ENCODE measurements around the gene MUC4.
"Not testable (repeated sequence)": the region's sequence is repeated elsewhere in the genome, so short reads cannot be mapped to it uniquely, and the experiment has no call there.

MUC4 gene

DNA sequence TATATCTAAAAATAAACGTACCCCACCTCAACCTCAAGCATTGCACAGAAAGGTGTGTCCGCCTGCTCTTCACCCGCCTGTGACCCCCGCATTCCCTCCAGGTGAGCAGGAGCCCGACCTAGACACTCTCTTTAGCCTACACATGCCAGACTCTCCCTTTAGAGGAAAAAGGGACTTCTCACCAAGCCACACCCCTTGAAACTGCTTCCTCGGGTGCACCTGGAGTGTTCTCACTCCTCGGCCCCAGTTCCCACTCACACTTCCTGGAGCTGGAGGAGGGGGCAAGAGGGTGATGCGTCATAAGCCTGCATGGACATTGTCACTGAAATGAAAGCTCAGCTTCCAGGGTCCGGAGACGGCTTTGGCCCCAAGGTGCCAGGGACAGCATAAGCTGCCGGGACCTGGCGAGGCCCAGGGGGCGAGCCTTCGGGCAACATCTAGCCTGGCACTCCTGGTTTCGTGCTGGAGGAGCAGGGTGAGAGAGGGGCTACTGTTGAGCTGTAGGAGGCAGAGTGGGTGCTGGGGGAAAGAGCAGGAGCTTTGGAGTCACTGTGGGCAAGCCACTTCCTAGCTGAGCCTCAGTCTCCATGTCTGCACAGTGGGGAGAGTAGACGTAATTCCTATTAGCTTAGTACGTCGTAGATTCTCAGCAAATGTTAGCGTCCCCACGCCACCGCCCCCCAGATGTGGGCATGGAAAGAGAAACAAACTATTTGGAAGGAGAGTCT, 9.8 kb upstream of the MUC4 start:
- Histone ChIP-seq H3K9ac (ENCODE audit: low read length in 2 of 2) (no peak overlapping the region), H3K4me3 (ENCODE audit: low read length in 2 of 2) (no peak overlapping the region), H3K27ac (ENCODE audit: low read length) (no peak overlapping the region), H3K36me3 (ENCODE audit: control insufficient read depth in 2 of 2, insufficient read depth in 2 of 2, low read length in 2 of 2) (no peaks in the 10 kb centered on the region), H3K27me3 (ENCODE audit: control insufficient read depth in 1 of 2, insufficient read depth in 2 of 2, low read length in 2 of 2) (peaks cover 0 to 5% of the 10 kb centered on the region in 2 donors), H3K4me1 (ENCODE audit: control insufficient read depth, insufficient read depth, low read length) (no peaks in the 10 kb centered on the region), H3K9me3 (ENCODE audit: control insufficient read depth in 2 of 2, low read length in 2 of 2) (no peaks in the 10 kb centered on the region)

DNA sequence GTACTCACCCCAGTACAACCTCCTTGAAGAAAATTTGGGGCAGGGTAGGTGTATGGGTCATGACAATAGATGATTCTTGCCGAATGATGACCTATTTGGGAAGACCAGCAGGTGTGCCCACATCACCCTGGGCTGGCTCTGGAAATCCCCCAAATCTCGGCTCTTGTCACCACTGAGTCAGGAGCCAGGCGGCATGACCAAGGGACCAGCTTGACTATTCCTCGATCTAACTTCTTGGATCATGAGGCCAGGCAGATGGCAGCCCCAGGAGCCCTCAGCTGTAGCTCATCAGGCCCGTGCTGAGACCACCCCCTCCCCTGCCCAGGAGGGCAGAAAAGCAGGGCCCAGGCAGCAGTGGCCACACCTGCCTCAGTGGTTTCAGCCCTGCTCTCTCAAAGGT, 9.2 kb upstream of the MUC4 start:
- Histone ChIP-seq H3K27me3 (ENCODE audit: control insufficient read depth in 1 of 2, insufficient read depth in 2 of 2, low read length in 2 of 2) (peaks cover 0 to 5% of the 10 kb centered on the region in 2 donors), H3K4me1 (ENCODE audit: control insufficient read depth, insufficient read depth, low read length) (no peaks in the 10 kb centered on the region), H3K9ac (ENCODE audit: low read length in 2 of 2) (no peak overlapping the region)

DNA sequence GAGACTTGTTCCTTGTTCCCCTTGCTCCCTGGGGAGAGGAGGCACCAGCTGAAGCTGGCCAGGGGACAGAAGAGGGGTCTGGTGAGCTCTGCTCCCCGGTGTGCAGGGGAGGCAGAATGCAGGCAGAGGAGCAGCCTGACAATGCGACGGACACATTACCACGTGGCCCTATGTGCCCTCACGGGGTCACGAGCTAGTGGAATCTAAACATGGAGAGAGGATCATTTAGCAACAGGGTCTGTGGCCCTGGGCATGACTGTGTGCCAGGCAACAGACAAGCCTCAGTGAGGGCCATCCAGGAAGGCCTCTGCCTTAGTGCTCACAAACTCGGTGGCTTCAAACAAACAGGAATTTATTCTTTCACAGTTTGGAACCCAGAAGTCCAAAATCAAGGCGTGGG, 8.5 kb upstream of the MUC4 start:
- no peak overlapping the region for H3K4me3 ChIP-seq (ENCODE audit: low read length in 2 of 2)
- H3K36me3 ChIP-seq (ENCODE audit: control insufficient read depth in 2 of 2, insufficient read depth in 2 of 2, low read length in 2 of 2): no peaks in the 10 kb centered on the region
- H3K9me3 ChIP-seq (ENCODE audit: control insufficient read depth in 2 of 2, low read length in 2 of 2): no peaks in the 10 kb centered on the region
- no peak overlapping the region for H3K27ac ChIP-seq (ENCODE audit: low read length)
- H3K27me3 ChIP-seq (ENCODE audit: control insufficient read depth in 1 of 2, insufficient read depth in 2 of 2, low read length in 2 of 2): peaks cover 0 to 5% of the 10 kb centered on the region in 2 donors
- no peaks in the 10 kb centered on the region for H3K4me1 ChIP-seq (ENCODE audit: control insufficient read depth, insufficient read depth, low read length)
- no peak overlapping the region for H3K9ac ChIP-seq (ENCODE audit: low read length in 2 of 2)

More for the DNA sequence above, 9.2 kb upstream of the MUC4 start:
- no peaks in the 10 kb centered on the region for H3K9me3 ChIP-seq (ENCODE audit: control insufficient read depth in 2 of 2, low read length in 2 of 2)
- no peak overlapping the region for H3K27ac ChIP-seq (ENCODE audit: low read length)
- no peak overlapping the region for H3K4me3 ChIP-seq (ENCODE audit: low read length in 2 of 2)
- no peaks in the 10 kb centered on the region for H3K36me3 ChIP-seq (ENCODE audit: control insufficient read depth in 2 of 2, insufficient read depth in 2 of 2, low read length in 2 of 2)

DNA sequence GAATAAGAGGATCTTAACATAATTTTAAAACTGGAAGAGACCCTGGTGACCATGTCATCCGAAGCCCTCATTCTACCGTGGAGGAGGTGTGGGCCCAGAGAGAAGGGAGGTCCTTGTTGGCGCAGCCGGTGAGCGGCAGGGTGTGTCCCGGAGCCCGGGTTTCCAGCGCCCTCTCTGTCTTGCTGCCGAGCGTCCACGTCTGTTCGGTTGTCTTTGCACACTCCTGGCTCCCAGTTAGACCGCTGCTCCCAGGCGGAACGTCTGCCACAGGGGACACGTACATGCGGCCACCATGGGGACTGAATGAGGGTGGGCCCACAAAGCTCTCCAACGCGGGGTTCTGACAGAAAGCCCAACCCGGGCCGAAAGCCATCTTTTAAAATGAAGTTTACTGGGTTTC, 6.6 kb upstream of the MUC4 start:
- no peaks in the 10 kb centered on the region for H3K36me3 ChIP-seq (ENCODE audit: control insufficient read depth in 2 of 2, insufficient read depth in 2 of 2, low read length in 2 of 2)
- peaks cover 0 to 5% of the 10 kb centered on the region in 2 donors for H3K27me3 ChIP-seq (ENCODE audit: control insufficient read depth in 1 of 2, insufficient read depth in 2 of 2, low read length in 2 of 2)
- no peaks in the 10 kb centered on the region for H3K9me3 ChIP-seq (ENCODE audit: control insufficient read depth in 2 of 2, low read length in 2 of 2)
- no peak overlapping the region for H3K27ac ChIP-seq (ENCODE audit: low read length)
- H3K9ac ChIP-seq (ENCODE audit: low read length in 2 of 2): no peak overlapping the region
- H3K4me1 ChIP-seq (ENCODE audit: control insufficient read depth, insufficient read depth, low read length): no peaks in the 10 kb centered on the region
- no peak overlapping the region for H3K4me3 ChIP-seq (ENCODE audit: low read length in 2 of 2)

DNA sequence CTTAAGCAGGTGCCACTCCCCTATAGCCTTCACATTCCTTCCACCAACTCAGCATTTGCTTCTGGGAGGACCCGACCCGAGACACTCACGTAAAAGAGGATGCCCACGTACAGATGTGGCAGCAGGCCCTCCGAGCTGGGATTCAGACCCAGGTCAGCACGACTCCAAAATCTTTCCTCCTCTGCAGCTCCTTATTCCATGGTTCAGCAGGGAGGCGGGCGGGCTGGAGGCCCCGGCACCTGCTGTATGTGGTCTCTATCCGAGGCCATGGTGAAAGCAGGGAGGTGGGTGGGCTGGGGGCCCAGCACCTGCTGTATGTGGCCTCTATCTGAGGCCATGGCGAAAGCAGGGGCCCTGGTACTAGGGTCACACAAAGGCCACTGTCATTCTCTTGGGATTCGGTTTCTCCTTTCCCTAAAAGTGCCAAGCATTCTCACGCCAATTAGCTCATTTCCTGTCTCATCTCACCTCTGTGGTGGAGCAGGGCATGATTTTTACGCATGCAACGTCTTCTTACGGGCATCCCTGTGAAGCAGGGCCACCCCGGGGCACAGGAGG, 5.9 kb upstream of the MUC4 start:
- H3K9me3 ChIP-seq (ENCODE audit: control insufficient read depth in 2 of 2, low read length in 2 of 2): no peaks in the 10 kb centered on the region
- H3K27me3 ChIP-seq (ENCODE audit: control insufficient read depth in 1 of 2, insufficient read depth in 2 of 2, low read length in 2 of 2): peaks cover 2 to 5% of the 10 kb centered on the region in 2 donors
- H3K9ac ChIP-seq (ENCODE audit: low read length in 2 of 2): no peak overlapping the region
- H3K4me3 ChIP-seq (ENCODE audit: low read length in 2 of 2): no peak overlapping the region
- no peak overlapping the region for H3K27ac ChIP-seq (ENCODE audit: low read length)
- H3K36me3 ChIP-seq (ENCODE audit: control insufficient read depth in 2 of 2, insufficient read depth in 2 of 2, low read length in 2 of 2): no peaks in the 10 kb centered on the region
- no peaks in the 10 kb centered on the region for H3K4me1 ChIP-seq (ENCODE audit: control insufficient read depth, insufficient read depth, low read length)

DNA sequence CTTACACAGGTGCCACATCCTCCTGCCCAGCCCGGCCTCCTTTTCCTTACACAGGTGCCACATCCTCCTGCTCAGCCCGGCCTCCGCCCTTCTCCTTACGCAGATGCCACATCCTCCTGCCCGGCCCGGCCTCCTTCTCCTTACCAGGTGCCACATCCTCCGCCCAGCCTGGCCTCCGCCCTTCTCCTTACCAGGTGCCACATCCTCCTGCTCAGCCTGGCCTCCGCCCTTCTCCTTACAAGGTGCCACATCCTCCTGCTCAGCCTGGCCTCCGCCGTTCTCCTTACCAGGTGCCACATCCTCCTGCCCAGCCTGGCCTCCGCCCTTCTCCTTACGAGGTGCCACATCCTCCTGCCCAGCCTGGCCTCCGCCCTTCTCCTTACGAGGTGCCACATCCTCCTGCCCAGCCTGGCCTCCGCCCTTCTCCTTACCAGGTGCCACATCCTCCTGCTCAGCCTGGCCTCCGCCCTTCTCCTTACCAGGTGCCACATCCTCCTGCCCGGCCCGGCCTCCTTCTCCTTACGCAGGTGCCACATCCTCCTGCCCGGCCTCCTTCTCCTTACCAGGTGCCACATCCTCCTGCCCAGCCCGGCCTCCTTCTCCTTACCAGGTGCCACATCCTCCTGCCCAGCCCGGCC, 4.7 kb upstream of the MUC4 start:
- not testable (repeated sequence) for H3K27me3 ChIP-seq (ENCODE audit: control insufficient read depth in 1 of 2, insufficient read depth in 2 of 2, low read length in 2 of 2); H3K36me3 ChIP-seq (ENCODE audit: control insufficient read depth in 2 of 2, insufficient read depth in 2 of 2, low read length in 2 of 2); H3K9me3 ChIP-seq (ENCODE audit: control insufficient read depth in 2 of 2, low read length in 2 of 2); H3K4me1 ChIP-seq (ENCODE audit: control insufficient read depth, insufficient read depth, low read length); H3K9ac ChIP-seq (ENCODE audit: low read length in 2 of 2); H3K27ac ChIP-seq (ENCODE audit: low read length); H3K4me3 ChIP-seq (ENCODE audit: low read length in 2 of 2)

DNA sequence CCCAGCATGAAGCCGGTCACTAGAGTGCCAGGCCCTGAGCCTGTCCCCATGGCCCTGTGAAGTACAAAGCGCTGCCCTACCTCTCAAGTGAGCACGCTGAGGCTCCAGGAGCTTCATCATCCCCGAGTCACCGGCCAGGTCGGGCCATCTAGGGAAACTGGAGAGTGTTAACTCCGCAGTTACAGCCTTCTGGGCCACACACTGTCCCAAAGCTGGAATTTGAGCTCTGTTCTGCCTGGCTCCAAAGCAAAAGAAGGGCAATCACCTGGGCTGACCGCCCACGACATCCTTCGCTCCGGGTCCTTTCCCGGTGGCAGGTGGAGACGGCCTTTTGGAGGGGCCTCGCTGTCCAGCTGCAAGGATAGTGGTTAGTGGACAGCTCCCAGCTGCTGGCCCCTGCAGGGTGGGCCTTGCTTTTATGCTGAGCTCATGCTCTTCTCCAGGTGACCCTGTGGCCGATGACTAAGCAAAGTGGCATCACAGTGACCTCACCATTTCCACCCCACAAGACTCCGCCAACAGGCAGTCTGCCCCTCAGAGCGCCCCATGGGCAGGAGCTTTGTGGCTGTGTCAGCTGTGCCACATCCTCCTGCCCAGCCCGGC, 3.5 kb upstream of the MUC4 start:
- H3K27me3 ChIP-seq (ENCODE audit: control insufficient read depth in 1 of 2, insufficient read depth in 2 of 2, low read length in 2 of 2): peaks cover 6 to 9% of the 10 kb centered on the region in 2 donors
- H3K9ac ChIP-seq (ENCODE audit: low read length in 2 of 2): no peak overlapping the region
- H3K4me3 ChIP-seq (ENCODE audit: low read length in 2 of 2): no peak overlapping the region
- no peaks in the 10 kb centered on the region for H3K4me1 ChIP-seq (ENCODE audit: control insufficient read depth, insufficient read depth, low read length)
- H3K27ac ChIP-seq (ENCODE audit: low read length): no peak overlapping the region
- H3K9me3 ChIP-seq (ENCODE audit: control insufficient read depth in 2 of 2, low read length in 2 of 2): no peaks in the 10 kb centered on the region
- no peaks in the 10 kb centered on the region for H3K36me3 ChIP-seq (ENCODE audit: control insufficient read depth in 2 of 2, insufficient read depth in 2 of 2, low read length in 2 of 2)

DNA sequence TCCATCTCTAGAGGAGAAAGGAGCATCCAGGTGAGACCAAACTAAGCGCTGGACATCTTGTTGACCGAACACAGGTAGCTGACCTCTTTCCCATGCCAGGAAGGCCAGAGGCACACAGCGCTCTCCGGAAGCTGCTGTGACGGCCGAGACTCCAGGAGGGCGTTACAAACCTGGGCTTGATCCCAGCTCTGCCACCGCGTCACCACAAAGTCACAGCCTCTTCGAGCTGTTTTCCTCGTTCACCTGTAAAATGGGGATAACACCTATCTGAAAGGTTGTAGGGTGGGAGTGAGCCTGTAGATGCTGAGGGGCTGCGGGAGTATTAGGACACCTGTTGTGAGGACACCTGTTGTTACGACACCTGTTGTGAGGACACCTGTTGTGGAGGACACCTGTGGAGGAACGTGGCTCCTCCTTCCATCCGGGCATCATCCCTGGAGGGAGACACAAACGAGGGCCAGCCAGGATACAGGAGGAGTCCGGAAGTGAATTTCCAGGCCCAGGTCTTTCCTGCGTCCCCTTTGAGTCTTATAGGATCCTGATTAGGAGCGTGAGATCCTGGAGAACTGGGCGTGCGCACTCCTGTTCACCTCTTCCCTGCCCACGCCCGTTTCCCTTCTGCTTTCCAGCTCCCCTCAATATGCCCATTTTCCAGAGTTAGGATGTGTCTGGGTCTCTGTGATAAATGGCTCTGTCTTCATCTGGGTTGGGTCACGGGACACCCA, 2.3 kb upstream of the MUC4 start:
- Histone ChIP-seq H3K36me3 (ENCODE audit: control insufficient read depth in 2 of 2, insufficient read depth in 2 of 2, low read length in 2 of 2) (no peaks in the 10 kb centered on the region), H3K4me3 (ENCODE audit: low read length in 2 of 2) (no peak overlapping the region), H3K9me3 (ENCODE audit: control insufficient read depth in 2 of 2, low read length in 2 of 2) (no peaks in the 10 kb centered on the region), H3K4me1 (ENCODE audit: control insufficient read depth, insufficient read depth, low read length) (no peaks in the 10 kb centered on the region), H3K27ac (ENCODE audit: low read length) (no peak overlapping the region), H3K27me3 (ENCODE audit: control insufficient read depth in 1 of 2, insufficient read depth in 2 of 2, low read length in 2 of 2) (peaks cover 6 to 9% of the 10 kb centered on the region in 2 donors), H3K9ac (ENCODE audit: low read length in 2 of 2) (no peak overlapping the region)

DNA sequence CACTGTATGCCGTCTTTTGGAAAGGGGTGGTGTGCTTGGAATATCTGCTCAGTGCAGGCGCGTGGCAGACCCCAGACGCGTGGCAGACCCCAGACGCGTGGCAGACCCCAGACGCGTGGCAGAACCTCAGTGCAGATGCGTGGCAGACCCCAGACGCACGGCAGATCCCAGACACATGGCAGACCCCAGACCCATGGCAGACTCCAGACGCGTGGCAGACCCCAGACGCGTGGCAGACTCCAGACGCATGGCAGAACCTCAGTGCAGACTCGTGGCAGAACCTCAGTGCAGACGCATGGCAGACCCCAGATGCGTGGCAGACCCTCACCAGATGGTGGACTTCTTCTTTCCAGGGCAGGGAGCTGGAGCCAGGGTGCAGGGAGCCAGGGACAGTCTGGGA, 637 bp upstream of the MUC4 start:
- H3K36me3 ChIP-seq (ENCODE audit: control insufficient read depth in 2 of 2, insufficient read depth in 2 of 2, low read length in 2 of 2): no peaks in the 10 kb centered on the region
- H3K27me3 ChIP-seq (ENCODE audit: control insufficient read depth in 1 of 2, insufficient read depth in 2 of 2, low read length in 2 of 2): peaks cover 6 to 9% of the 10 kb centered on the region in 2 donors
- no peak overlapping the region for H3K9ac ChIP-seq (ENCODE audit: low read length in 2 of 2)
- no peak overlapping the region for H3K27ac ChIP-seq (ENCODE audit: low read length)
- H3K9me3 ChIP-seq (ENCODE audit: control insufficient read depth in 2 of 2, low read length in 2 of 2): no peaks in the 10 kb centered on the region
- H3K4me1 ChIP-seq (ENCODE audit: control insufficient read depth, insufficient read depth, low read length): no peaks in the 10 kb centered on the region
- H3K4me3 ChIP-seq (ENCODE audit: low read length in 2 of 2): no peak overlapping the region

DNA sequence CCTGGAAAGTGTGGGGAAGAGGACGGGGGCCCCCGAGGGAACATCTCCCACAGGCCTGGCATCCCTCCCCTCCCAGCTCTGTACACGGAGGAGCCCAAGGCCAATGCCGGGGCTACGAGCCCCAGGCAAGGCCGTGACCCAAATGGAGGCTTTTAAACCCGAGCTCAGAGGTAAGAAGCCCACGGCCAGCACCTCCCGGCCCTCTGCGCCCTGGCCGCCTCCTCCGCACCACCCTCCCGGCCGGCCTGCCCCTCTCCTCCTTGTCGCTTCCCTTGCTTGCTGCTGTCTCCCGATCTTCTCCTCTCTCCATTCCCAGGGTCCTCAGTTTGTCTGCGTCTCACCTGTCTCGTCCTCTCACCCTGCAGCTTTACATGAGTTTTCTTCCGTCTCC, 1.3 kb downstream of the MUC4 start:
- H3K4me3 ChIP-seq (ENCODE audit: low read length in 2 of 2): no peak overlapping the region
- no peaks in the 10 kb centered on the region for H3K9me3 ChIP-seq (ENCODE audit: control insufficient read depth in 2 of 2, low read length in 2 of 2)
- H3K4me1 ChIP-seq (ENCODE audit: control insufficient read depth, insufficient read depth, low read length): no peaks in the 10 kb centered on the region
- no peak overlapping the region for H3K27ac ChIP-seq (ENCODE audit: low read length)
- H3K9ac ChIP-seq (ENCODE audit: low read length in 2 of 2): no peak overlapping the region
- H3K27me3 ChIP-seq (ENCODE audit: control insufficient read depth in 1 of 2, insufficient read depth in 2 of 2, low read length in 2 of 2): peaks cover 6 to 9% of the 10 kb centered on the region in 2 donors
- no peaks in the 10 kb centered on the region for H3K36me3 ChIP-seq (ENCODE audit: control insufficient read depth in 2 of 2, insufficient read depth in 2 of 2, low read length in 2 of 2)

All from stomach smooth muscle (tissue), 2 donors.